Thoracic aorta (tissue), 2 donors: Measurements from ENCODE around the gene PEX5. TPM values are rescaled to one million over a fixed set of nuclear protein-coding genes. Genes with fewer than 3 reads are reported as not detected.

ENCODE experiments used
- ATAC-seq: fragments of 150-250 bp; one replicate; pipeline ENCODE4 v1.8.0; 2017; ENCODE audit warnings: low read depth; ENCODE audit not compliant: insufficient number of reproducible peaks, low FRiP score
- DNase-seq: peaks from one replicate; pipeline ENCODE4 v3.0.0-alpha.2; 2020; ENCODE audit warnings: low spot score
- H3K27ac ChIP-seq, 2 donors: fragments of 200-600 bp; sonication (generic); 1 replicate in 1 of 2; 2 replicates in 1 of 2; pipeline ENCODE4 v1.5.1; 2016; ENCODE audit warnings: mild to moderate bottlenecking in 2 of 2, moderate library complexity in 2 of 2
- H3K27me3 ChIP-seq: fragments of 200-600 bp; sonication (generic); replicated peaks from 2 replicates; pipeline ENCODE4 v1.6.0; 2016; ENCODE audit warnings: mild to moderate bottlenecking; ENCODE audit not compliant: insufficient read depth
- H3K36me3 ChIP-seq: fragments of 200-600 bp; sonication (generic); one replicate; pipeline ENCODE4 v1.5.1; 2016
- H3K4me1 ChIP-seq, 2 donors: fragments of 200-600 bp; sonication (generic); 1 replicate in 1 of 2; 2 replicates in 1 of 2; pipeline versions ENCODE4 v1.5.1 to v1.6.0; 2016; ENCODE audit warnings: low read depth in 2 of 2, mild to moderate bottlenecking in 1 of 2; ENCODE audit not compliant: control insufficient read depth in 1 of 2
- H3K4me3 ChIP-seq: fragments of 200-600 bp; sonication (generic); 2 replicates; pipeline ENCODE4 v1.5.1; 2016; ENCODE audit warnings: mild to moderate bottlenecking
- H3K9me3 ChIP-seq: fragments of 200-600 bp; sonication (generic); 2 replicates; pipeline ENCODE4 v1.5.1; 2016
- total RNA-seq, 2 donors: library from RNA; depleted of rRNA; stranded (reverse); fragments of >200 nt; gene quantifications; one replicate each; pipeline versions ENCODE4 v1.1.0 to v1.2.3, GENCODE V29; 2016
- TF ChIP-seq, protein P1 (sequence below): fragments of 200-600 bp; sonication (generic); IDR thresholded peaks from one replicate; pipeline ENCODE4 v1.5.1; 2019; ENCODE audit warnings: antibody characterized with exemption

PEX5 gene
- total RNA-seq, 2 donors from 2014 or later: 34.5 to 42.2 TPM

DNA sequence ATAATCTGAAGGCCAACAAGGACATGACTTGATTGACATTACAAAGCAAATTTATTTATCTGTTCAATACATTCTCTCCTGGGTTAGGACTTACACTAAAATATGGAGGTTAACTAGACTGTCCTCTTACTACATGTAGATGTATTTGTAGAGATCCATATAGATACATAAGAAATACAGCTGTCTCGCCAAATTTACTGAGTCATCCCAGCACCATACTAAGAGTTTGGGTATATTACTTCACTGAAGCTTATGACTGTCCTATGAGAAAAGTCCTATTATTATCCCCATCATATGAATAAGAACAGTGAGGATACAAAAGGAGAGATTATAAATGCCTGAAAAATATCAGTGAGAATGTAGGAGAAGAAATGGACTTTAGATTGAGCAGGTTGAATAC is 69.6 kb downstream of the PEX5 start:
- DNase-seq (no peak), ATAC-seq (no peak)
- Histone ChIP-seq H3K27me3 (no peaks in the 10 kb centered on the region), H3K36me3 (no peaks in the 10 kb centered on the region), H3K9me3 (no peaks in the 10 kb centered on the region), H3K27ac (no peak overlapping the region), H3K4me3 (no peak overlapping the region), H3K4me1 (no peaks in the 10 kb centered on the region)
- TF ChIP-seq, protein P1, sequence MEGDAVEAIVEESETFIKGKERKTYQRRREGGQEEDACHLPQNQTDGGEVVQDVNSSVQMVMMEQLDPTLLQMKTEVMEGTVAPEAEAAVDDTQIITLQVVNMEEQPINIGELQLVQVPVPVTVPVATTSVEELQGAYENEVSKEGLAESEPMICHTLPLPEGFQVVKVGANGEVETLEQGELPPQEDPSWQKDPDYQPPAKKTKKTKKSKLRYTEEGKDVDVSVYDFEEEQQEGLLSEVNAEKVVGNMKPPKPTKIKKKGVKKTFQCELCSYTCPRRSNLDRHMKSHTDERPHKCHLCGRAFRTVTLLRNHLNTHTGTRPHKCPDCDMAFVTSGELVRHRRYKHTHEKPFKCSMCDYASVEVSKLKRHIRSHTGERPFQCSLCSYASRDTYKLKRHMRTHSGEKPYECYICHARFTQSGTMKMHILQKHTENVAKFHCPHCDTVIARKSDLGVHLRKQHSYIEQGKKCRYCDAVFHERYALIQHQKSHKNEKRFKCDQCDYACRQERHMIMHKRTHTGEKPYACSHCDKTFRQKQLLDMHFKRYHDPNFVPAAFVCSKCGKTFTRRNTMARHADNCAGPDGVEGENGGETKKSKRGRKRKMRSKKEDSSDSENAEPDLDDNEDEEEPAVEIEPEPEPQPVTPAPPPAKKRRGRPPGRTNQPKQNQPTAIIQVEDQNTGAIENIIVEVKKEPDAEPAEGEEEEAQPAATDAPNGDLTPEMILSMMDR: no peak

Other genes starting within 250 kb of the PEX5 start
- not detected for gene RNU7-1, start 245.9 kb upstream of the PEX5 start, total RNA-seq
- 100 to 1,000 TPM; 370 to 416 TPM for gene C12orf57, start 245.7 kb upstream of the PEX5 start, total RNA-seq
- gene PTPN6, start 238.3 kb upstream of the PEX5 start, total RNA-seq: 10 to 100 TPM; 19.0 to 24.0 TPM
- 100 to 1,000 TPM; 103 to 139 TPM for gene PHB2, start 219.0 kb upstream of the PEX5 start, total RNA-seq
- gene EMG1, start 218.8 kb upstream of the PEX5 start, total RNA-seq: 10 to 100 TPM; 31.5 to 31.7 TPM
- gene LPCAT3, start 171.2 kb upstream of the PEX5 start, total RNA-seq: 10 to 100 TPM; 40.5 to 51.9 TPM
- gene C1S, start 129.0 kb upstream of the PEX5 start, total RNA-seq: 100 to 1,000 TPM; 456 to 715 TPM
- 100 to 1,000 TPM; 811 to 997 TPM for gene C1R, start 97.2 kb upstream of the PEX5 start, total RNA-seq
- 100 to 1,000 TPM; 126 to 134 TPM for gene C1RL, start 80.5 kb upstream of the PEX5 start, total RNA-seq
- under 1 TPM in 1 of 2 donors, not detected in 1; 0.71 TPM for gene RBP5, start 60.8 kb upstream of the PEX5 start, total RNA-seq
- 10 to 100 TPM; 27.2 to 28.9 TPM for gene CLSTN3, start 59.3 kb upstream of the PEX5 start, total RNA-seq
- gene ACSM4, start 114.4 kb downstream of the PEX5 start, total RNA-seq: not detected